Measurements from ENCODE around the gene GPR15. TPM values are rescaled to one million over a fixed set of nuclear protein-coding genes. Genes with fewer than 3 reads are reported as not detected.
A peak's percentile ranks its signal among the peaks of the same experiment; 100 is the strongest.
"Not testable (repeated sequence)": the region's sequence is repeated elsewhere in the genome, so short reads cannot be mapped to it uniquely, and the experiment has no call there.

The GPR15 gene
- total RNA-seq, 1 experiment from 2014 or later = not detected

DNA sequence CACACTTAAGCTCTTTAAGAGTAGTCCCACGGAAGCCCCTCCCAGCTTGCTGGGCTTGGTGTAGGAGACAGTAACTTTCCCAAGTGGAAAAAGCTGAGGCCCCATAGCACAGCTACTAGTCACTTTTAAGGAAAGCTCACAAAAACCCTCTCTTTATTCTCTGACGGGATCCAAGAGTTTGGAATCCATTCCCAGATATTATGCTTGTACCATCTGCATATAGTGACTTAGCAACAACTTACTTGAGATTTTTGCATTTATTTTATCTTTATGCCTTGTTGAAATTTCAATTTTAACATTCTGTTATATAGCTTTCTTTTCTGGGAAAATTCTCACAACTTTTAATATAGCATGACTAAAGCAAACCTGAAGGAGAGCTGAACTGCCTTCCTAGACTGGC is 19.5 kb downstream of the GPR15 start:
- no peaks in the 10 kb centered on the region for H3K27me3 ChIP-seq
- H3K36me3 ChIP-seq = no peaks in the 10 kb centered on the region
- DNase-seq = no peak
- H3K4me3 ChIP-seq = no peak overlapping the region
- no peaks in the 10 kb centered on the region for H3K9me3 ChIP-seq

DNA sequence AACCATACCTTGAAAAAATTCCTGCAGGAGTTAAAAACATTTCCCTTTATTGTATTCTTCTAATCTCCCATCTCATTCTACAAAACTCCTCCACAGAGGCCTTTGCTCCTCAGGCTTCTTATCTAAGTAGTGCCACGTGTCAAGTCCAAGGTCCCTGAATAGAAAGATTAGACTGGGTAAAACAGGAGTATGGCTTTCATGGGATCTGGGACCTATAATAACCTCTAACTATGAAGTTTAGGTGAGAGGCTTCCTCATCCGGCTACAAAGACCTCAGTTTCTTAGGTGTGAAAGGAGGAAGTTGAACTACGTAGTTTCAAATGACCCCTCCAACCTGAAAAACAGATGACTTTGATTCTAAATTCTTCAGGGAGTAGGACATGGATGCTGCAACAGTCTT is 20.0 kb downstream of the GPR15 start:
- DNase-seq = no peak
- H3K27me3 ChIP-seq = no peaks in the 10 kb centered on the region
- H3K36me3 ChIP-seq = no peaks in the 10 kb centered on the region
- H3K9me3 ChIP-seq = no peaks in the 10 kb centered on the region
- H3K4me3 ChIP-seq = no peak overlapping the region

DNA sequence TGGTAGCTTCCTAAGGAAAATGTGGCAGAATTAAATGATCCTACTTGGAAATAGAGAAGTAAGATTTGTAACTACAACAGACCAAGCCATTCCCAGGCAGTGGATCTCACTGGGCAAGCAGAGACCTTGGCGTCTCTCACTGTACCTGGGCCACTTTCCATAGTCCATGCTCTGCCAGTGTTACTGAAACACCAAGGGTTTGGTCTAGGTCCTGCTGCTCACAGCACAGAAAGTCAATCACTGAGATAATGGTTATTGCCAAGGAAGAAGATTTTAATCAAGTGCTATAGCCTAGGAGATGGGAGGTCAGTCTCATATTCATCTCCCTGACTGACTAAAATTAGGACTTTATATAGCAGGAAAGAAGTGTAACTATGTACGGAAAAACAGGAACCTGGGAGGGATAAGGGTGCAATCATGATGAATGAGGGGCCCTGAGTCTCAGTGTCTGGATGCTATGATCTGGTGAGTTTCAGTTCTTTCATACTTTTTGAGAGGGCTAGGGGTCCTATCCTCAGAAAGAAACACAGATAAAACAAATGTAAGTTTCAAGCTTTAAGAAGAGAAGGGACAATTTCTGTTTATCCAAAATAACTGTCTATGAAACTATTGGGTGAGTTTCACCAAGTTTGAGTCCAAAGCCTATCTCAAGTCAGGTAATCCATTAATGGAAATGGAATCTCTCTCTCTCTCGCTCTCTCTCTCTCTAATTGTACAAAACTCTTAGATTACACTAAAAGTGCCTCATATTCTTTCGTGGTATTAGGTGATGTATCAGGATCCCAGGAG is 20.6 kb downstream of the GPR15 start:
- DNase-seq = no peak
- Histone ChIP-seq H3K27me3 (no peaks in the 10 kb centered on the region), H3K36me3 (no peaks in the 10 kb centered on the region), H3K9me3 (no peaks in the 10 kb centered on the region), H3K4me3 (no peak overlapping the region)

GRCh38 chr3:98553021-98553563 is 21.3 kb downstream of the GPR15 start:
- no peaks in the 10 kb centered on the region for H3K36me3 ChIP-seq
- H3K9me3 ChIP-seq = no peaks in the 10 kb centered on the region
- no peak overlapping the region for H3K4me3 ChIP-seq
- DNase-seq = no peak
- H3K27me3 ChIP-seq = no peaks in the 10 kb centered on the region

DNA sequence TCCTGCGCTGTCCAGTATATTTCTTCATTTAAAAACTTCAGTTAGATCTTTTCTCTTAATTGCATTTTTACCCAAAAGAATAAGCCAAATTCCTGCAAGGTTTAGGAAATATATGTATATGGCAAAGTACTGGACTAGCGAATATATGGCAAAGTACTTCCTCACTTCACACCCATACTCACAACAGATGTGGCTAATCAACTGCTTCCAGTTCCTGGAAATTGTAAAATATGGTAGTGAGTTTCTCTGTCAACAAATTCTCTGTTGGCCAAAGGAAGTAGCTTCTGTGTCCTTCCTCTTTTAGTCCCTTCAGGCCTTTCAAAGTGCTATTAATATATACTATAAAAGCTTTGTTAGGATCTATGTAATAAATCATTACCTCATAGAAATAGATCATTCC is 22.0 kb downstream of the GPR15 start:
- no peak overlapping the region for H3K4me3 ChIP-seq
- no peaks in the 10 kb centered on the region for H3K27me3 ChIP-seq
- no peaks in the 10 kb centered on the region for H3K9me3 ChIP-seq
- H3K36me3 ChIP-seq = no peaks in the 10 kb centered on the region
- no peak for DNase-seq

DNA sequence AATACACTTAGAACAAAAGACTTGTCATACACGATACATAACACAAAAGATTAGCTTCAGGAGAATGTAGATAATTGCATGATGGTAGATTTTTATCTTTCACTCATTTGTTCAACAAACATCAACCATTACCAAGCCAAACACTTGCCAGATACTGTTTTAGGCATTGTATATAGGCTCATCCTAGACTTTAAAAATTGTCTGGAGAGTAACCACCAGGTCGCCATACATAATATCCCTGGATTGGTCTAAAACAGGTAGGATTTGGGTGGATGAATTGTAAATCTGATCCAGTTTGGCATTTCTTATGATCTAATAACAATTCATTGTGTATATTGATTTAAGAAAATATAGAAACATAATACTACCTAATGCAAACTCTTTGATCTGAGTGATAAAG is 22.8 kb downstream of the GPR15 start:
- no peaks in the 10 kb centered on the region for H3K9me3 ChIP-seq
- no peaks in the 10 kb centered on the region for H3K27me3 ChIP-seq
- no peaks in the 10 kb centered on the region for H3K36me3 ChIP-seq
- DNase-seq = no peak
- H3K4me3 ChIP-seq = no peak overlapping the region

GRCh38 chr3:98555025-98555379 is 23.2 kb downstream of the GPR15 start:
- Histone ChIP-seq H3K36me3 (no peaks in the 10 kb centered on the region), H3K27me3 (no peaks in the 10 kb centered on the region), H3K9me3 (no peaks in the 10 kb centered on the region), H3K4me3 (no peak overlapping the region)
- no peak for DNase-seq

DNA sequence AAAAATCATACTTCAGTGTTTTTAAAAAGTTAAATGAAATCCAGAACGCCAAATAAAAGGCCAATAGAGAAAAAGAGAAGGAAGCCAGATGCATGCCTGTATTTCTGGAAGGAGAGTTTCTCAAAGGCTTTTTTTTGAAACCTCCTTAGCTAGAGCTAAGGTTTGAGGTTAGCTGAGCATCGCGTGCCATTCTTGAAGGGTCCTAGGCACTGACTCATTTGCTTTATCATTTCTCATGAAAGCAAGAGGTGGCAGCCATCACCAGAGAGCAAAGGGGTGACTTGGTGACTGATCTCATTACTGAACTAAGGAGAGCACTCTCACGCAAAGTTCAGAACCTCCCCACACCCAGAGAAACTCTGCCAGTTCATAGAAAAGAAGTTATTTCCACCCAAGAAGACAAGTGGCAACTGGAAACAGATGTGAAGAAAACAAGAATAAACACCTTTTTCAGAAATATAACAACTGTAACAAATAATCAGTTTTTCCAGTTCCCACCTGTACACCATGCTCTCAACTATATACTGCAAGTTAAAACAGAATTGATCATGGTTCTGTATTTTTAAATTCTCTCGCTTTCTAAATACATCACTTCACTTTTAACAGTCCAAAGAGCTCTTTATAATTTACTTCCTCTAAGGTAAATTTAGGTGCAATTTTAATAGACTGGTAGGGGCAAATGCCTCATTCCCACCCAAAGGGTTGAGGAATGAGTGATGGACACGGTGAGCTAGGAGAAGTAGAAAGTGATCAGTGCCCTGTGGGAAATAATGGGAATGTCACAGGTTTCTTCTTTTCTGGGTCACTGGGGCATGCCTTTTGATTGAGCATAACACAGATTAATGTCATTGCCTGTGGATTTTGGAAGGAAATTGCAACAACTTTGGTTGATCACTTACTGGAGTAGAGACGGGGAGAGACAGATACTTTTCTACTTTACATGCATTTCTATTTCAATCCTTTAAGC is 24.7 kb downstream of the GPR15 start:
- Histone ChIP-seq H3K4me3 (no peak overlapping the region), H3K9me3 (no peaks in the 10 kb centered on the region), H3K27me3 (no peaks in the 10 kb centered on the region), H3K36me3 (no peaks in the 10 kb centered on the region)
- DNase-seq = peak; percentile 32

GRCh38 chr3:98557324-98558010 is 25.7 kb downstream of the GPR15 start:
- no peak for DNase-seq

GRCh38 chr3:98558100-98558827 is 26.5 kb downstream of the GPR15 start:
- Histone ChIP-seq H3K9me3 (no peaks in the 10 kb centered on the region), H3K27me3 (no peaks in the 10 kb centered on the region), H3K36me3 (no peaks in the 10 kb centered on the region), H3K4me3 (no peak overlapping the region)
- no peak for DNase-seq

More at GRCh38 chr3:98557324-98558010, 25.7 kb downstream of the GPR15 start:
- Histone ChIP-seq H3K27me3 (no peaks in the 10 kb centered on the region), H3K4me3 (no peak overlapping the region), H3K36me3 (no peaks in the 10 kb centered on the region), H3K9me3 (no peaks in the 10 kb centered on the region)

GRCh38 chr3:98559769-98560168 is 28.0 kb downstream of the GPR15 start:
- not testable (repeated sequence) for H3K27me3 ChIP-seq, H3K36me3 ChIP-seq, DNase-seq, H3K4me3 ChIP-seq, H3K9me3 ChIP-seq

GRCh38 chr3:98560911-98561310 is 29.1 kb downstream of the GPR15 start:
- Histone ChIP-seq H3K27me3 (no peaks in the 10 kb centered on the region), H3K4me3 (no peak overlapping the region), H3K9me3 (no peaks in the 10 kb centered on the region), H3K36me3 (no peaks in the 10 kb centered on the region)
- DNase-seq = no peak

- no peaks in the 10 kb centered on the region for H3K36me3 ChIP-seq
- no peak for DNase-seq
- no peaks in the 10 kb centered on the region for H3K27me3 ChIP-seq
- H3K4me3 ChIP-seq = no peak overlapping the region
- H3K9me3 ChIP-seq = no peaks in the 10 kb centered on the region
These were observed 30.1 kb downstream of the GPR15 start for GRCh38 chr3:98561727-98562521.

GRCh38 chr3:98563661-98564281 is 32.0 kb downstream of the GPR15 start:
- Histone ChIP-seq H3K36me3 (no peaks in the 10 kb centered on the region), H3K27me3 (no peaks in the 10 kb centered on the region), H3K9me3 (no peaks in the 10 kb centered on the region), H3K4me3 (no peak overlapping the region)
- DNase-seq = no peak

DNA sequence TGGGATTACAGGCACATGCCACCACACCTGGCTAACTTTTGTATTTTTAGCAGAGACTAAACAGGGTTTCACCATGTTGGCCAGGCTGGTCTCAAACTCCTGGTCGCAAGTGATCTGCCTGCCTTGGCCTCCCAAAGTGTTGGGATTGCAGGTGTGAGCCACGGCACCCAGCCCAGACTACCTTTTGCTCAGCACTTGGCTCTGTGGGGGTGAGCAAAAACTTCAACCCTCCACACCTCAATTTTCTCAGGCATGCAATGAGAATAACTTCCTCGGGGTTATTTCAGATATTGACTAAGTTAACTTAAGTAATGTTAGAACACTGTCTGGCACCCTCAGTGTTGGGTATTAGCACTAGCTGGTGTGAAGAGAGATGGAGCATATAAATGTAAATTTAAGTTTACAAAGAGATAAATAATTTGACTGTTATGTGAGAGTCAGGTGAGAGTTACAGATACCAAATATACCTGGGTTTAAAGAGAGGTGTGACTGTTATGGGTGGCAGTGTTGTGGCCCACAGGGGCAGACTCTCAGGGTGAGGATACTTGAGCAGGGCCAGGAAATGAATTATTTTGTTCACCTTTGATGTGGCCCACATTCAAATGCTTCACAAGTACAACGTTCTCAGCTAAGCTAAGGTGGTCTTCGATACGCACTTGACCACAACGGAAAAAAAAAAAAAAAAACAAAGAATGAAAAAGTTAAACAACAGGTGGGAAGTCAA is 32.7 kb downstream of the GPR15 start:
- H3K36me3 ChIP-seq = no peaks in the 10 kb centered on the region
- no peaks in the 10 kb centered on the region for H3K9me3 ChIP-seq
- no peaks in the 10 kb centered on the region for H3K27me3 ChIP-seq
- DNase-seq = no peak
- H3K4me3 ChIP-seq = no peak overlapping the region

All from MG63 (cell line).